HG02973 (cell line): ENCODE measurements around the gene SOWAHC.

Experiments used
- ATAC-seq: cut with Tn5 transposase; IDR thresholded peaks from one replicate; pipeline ENCODE4 v1.9.1; 2021; ENCODE audit warnings: moderate library complexity; ENCODE audit not compliant: unreplicated experiment

The SOWAHC gene

GRCh38 chr2:109644571-109645275, 30.6 kb downstream of the SOWAHC start:
- no peak for ATAC-seq

- no peak for ATAC-seq
Observed at GRCh38 chr2:109645412-109646184, 31.4 kb downstream of the SOWAHC start.

- ATAC-seq = no peak
Observed at GRCh38 chr2:109646961-109647360, 32.8 kb downstream of the SOWAHC start.

- no peak for ATAC-seq
Observed at GRCh38 chr2:109647636-109648035, 33.5 kb downstream of the SOWAHC start.

GRCh38 chr2:109648041-109648527, 33.9 kb downstream of the SOWAHC start:
- no peak for ATAC-seq

GRCh38 chr2:109649736-109650695, 35.9 kb downstream of the SOWAHC start:
- no peak for ATAC-seq

- no peak for ATAC-seq
Observed at GRCh38 chr2:109654326-109655050, 40.3 kb downstream of the SOWAHC start.

GRCh38 chr2:109655287-109655686, 41.1 kb downstream of the SOWAHC start:
- no peak for ATAC-seq

- no peak for ATAC-seq
Observed at GRCh38 chr2:109659396-109660045, 45.4 kb downstream of the SOWAHC start.

GRCh38 chr2:109660046-109660860, 46.1 kb downstream of the SOWAHC start:
- no peak for ATAC-seq

- ATAC-seq = no peak
Observed at GRCh38 chr2:109662889-109663288, 48.7 kb downstream of the SOWAHC start.

GRCh38 chr2:109663721-109664120, 49.6 kb downstream of the SOWAHC start:
- no peak for ATAC-seq

GRCh38 chr2:109666466-109666865, 52.3 kb downstream of the SOWAHC start:
- no peak for ATAC-seq
